GM19035 (cell line): ENCODE measurements around the gene RAMP3.

Experiments
- ATAC-seq: cut with Tn5 transposase; IDR thresholded peaks from one replicate; pipeline ENCODE4 v1.9.1; 2021; ENCODE audit not compliant: unreplicated experiment

Gene RAMP3

DNA sequence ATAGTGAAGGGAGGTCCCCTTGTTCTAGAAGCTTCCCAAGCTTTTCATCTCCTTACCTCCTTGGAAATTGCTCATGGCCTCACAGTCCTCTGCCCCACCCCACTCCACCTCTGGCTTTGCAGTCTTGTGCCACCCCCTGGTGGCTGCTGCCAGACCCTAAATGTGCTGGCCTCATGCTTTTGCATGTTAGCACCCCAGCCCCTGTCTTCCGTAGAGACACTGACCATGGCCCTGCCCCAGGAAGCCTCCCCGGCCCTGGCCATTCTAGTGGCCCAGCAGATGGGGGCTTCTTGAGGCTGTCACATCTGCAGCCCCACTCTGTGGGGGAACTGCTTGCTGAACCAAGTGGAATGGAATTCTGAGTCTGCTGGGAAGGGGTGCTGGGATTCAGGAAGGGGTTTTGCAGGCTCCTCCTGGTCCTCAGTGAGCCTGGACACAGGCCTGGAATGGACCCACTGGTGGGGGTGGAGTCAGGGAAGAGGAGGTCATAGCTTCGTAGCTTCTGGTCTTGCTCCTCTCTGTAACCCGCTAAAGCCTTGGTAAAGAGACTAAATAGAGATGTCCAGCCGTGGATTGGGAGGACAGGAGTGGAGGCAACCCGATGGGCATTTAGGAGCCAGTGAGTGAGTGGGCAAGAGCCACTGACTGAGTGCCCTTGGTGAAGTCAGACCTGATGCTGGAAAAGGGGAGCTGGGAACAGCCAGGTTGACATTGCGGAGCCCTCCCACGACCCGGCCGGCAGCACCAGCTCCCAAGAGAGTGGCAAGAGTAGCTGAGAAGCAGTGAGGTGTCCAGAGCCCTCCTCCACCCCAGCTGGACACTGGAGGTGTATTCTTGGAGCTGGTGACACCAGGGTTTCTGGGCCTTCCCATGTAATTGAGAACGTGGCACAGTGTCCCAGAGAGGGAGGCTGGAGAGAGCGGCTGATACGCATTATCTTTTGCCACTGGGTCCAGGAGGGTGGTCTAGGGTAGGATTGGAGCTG, 20.9 kb downstream of the RAMP3 start:
- ATAC-seq: no peak

- no peak for ATAC-seq
These were observed 22.1 kb downstream of the RAMP3 start for GRCh38 chr7:45179666-45180065.

GRCh38 chr7:45180084-45180986, 22.7 kb downstream of the RAMP3 start:
- no peak for ATAC-seq

GRCh38 chr7:45181286-45181960, 23.8 kb downstream of the RAMP3 start:
- ATAC-seq: no peak

DNA sequence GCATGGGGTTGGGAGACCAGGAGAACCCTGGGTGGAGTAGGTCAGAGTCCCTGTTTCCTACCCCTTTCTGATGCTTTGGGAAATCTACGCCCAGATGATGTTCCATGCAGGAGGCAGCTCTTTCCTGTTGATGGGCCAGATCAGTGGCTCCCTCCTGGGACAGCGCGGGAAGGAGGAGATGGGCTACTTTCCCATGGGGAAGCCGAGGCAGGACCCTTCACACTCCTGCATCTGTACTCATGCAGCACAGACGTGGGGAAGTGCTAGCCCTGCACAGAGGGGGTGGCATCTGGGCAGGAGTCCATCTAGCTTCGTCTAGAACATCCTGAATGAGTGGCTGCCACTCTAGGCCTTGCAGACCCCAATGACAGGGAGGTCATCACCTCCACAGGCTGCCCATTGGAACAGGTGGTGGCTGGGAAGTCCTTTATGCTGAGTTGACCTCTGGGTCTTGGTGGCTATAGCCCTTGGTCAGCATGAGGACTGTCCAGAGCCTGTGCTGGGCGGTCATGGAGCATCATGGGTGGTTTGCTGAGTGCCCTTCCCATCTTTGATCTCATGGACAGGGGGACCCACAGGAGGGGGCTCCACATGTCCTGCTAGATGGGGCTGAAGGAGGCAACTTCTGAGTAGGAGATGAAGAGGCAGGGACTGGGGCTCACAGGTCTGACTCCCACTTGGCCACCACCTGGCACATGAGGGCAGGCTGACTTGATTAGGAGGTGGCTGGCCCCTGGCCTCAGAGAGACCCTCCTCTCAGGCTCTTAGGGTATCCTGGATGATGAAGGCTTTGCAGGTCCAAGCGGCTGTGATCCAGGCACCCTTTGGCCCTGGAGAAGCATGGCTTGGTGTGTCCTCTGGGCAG, 24.6 kb downstream of the RAMP3 start:
- no peak for ATAC-seq

DNA sequence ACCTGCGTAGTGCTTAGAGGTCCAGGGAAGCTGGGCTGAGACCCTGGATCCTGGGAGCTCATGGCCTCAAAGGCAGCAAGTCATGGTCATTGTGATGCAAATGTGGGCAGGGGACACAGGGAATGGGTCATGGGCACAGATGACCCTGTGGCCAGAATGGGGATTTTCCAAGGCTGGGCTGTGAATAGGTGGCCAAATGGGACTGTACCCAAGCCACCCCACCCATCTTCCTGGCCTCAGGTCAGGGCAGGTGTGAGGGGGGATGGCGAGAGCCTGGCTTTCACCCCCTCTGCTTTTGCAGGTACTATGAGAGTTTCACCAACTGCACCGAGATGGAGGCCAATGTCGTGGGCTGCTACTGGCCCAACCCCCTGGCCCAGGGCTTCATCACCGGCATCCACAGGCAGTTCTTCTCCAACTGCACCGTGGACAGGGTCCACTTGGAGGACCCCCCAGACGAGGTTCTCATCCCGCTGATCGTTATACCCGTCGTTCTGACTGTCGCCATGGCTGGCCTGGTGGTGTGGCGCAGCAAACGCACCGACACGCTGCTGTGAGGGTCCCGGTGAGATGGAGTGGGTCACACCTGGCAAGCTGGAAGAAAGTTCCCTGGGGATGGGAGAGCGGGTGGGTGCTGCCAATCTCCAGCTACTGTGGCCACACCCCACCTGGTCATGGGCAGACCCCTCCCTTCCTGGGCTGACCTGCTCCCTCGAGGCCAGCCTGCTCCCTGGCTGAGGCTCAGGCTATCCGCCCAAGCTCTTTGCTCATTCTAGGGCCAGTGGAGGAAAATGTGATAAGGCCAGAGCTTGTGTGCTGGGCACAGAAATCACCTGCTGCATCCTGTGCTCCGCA, 25.5 kb downstream of the RAMP3 start:
- no peak for ATAC-seq

- no peak for ATAC-seq
These were observed 26.2 kb downstream of the RAMP3 start for GRCh38 chr7:45183711-45184210.

DNA sequence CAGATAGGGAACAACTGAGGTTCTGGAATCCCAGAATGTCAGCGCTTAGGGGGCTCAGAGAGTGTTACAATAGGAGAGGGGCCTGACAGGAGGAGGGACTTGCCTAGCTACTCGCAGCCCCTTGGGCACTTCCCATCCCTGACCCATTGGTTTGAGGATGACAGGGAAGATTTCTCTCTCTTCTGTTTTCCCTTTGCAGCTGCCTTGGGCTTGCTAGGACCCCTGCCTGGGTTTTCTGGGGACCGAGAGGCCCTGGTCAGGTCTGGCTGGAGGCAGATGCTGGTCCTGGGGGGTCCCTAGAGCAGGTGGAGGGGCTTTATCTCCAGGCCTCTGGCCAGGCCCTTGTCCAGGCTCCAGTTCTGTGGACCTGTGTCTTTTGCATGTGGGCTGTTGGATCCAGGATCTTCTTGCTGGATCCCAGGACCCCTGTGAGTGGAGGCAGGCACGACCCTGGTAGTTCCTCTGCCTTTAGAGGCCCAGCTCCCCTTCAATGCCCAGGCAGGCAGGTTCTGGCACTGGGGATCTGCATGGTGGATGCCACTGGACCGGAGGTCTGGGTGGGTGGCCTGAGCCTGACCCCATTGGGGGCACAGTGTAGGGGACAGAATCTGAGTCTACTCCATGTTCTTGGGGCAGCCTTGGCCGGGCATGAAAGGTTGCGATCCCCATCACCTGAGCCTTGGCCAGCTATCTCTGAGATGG, 26.9 kb downstream of the RAMP3 start:
- no peak for ATAC-seq

GRCh38 chr7:45185028-45185863, 27.7 kb downstream of the RAMP3 start:
- ATAC-seq: no peak

DNA sequence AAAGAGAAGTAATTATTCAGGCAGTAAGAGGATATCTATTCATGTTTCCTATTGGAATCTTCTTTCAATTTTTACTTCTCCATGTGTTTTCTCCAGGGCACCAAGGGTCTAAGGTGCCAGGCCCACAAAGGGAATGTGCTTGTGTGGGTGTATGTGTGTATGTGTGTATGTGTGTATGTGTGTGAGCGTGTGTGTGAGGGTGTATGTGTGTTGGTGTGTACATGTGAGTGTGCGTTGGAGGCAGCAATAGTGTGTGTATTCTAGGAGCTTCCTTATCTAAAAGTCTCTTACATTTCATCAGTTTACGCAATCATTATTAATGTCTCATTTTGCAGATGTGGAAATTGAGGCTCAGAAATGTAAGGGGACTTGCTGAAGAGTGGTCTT, 28.3 kb downstream of the RAMP3 start:
- ATAC-seq: no peak

DNA sequence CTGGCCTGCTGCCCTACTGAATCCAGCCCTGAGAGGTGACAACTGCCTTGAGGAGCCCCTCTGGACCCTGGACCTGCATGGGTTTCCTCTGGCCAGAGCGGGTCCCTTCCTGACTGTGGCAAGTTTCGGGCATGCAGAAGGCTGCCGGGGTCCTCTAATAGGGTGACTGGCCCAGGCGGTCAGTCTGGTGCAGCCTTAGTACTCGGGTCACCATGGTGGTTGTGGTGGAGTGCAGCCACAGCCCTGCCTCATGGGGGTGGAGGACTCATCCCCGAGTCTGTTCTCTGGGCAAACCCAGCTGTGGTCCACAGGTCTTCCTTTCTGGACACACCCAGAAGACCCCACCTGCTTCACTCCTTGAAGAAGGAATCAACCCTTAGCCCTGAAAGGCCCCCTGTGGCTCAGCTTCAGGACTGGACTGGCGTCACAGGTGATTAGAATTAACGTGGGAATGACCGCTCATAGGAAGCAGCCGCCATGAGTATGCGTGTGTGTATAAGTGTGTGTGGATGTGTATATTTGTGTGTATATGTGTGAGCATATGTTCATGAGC, 28.7 kb downstream of the RAMP3 start:
- no peak for ATAC-seq

- ATAC-seq: no peak
These were observed 29.7 kb downstream of the RAMP3 start for GRCh38 chr7:45187089-45187945.

GRCh38 chr7:45187946-45188411, 30.4 kb downstream of the RAMP3 start:
- ATAC-seq: no peak

DNA sequence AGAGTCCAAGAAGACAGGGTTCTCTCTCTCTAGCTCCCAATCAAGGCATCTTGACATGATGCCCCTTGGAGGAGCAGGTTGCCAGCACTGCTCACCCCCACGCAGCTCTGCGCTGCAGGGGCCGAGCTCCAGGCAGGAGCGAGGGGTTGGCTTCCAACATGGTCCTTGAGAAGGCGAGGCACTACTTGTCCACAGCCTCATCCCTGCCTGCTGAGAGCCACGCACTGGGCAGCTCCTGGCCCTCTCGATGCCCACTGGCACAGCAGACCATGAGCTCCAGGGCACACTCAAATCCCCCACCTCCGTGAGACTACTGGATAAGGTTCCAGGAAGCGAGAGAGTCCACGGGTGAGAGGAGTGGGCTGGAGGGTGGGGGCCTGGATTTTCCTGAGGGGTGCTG, 31.1 kb downstream of the RAMP3 start:
- ATAC-seq: no peak

GRCh38 chr7:45189151-45189970, 31.8 kb downstream of the RAMP3 start:
- no peak for ATAC-seq
